MM.1S (cell line): ENCODE data around the gene SH3PXD2A.
A peak's percentile ranks its signal among the peaks of the same experiment; 100 is the strongest.

Experiments
- DNase-seq: peaks from one replicate; pipeline ENCODE4 v3.0.0-alpha.2; 2015
- H2AFZ ChIP-seq: fragments of 300-600 bp; sonication (generic); 2 replicates; pipeline ENCODE4 v1.6.0; 2016; ENCODE audit warnings: antibody characterized with exemption, low read length
- H3F3A ChIP-seq: fragments of 300-600 bp; sonication (generic); 2 replicates; pipeline ENCODE4 v1.6.1; 2016; ENCODE audit warnings: mild to moderate bottlenecking, antibody characterized with exemption, low read length, moderate library complexity, mixed read lengths; ENCODE audit not compliant: insufficient read depth
- H3K27ac ChIP-seq: fragments of 300-600 bp; sonication (generic); 2 replicates; pipeline ENCODE4 v1.5.1; 2016; ENCODE audit warnings: mild to moderate bottlenecking, low read length
- H3K27me3 ChIP-seq: fragments of 300-600 bp; sonication (generic); replicated peaks from 2 replicates; pipeline ENCODE4 v1.6.0; 2016; ENCODE audit warnings: low read length; ENCODE audit not compliant: insufficient read depth
- H3K36me3 ChIP-seq: fragments of 300-600 bp; sonication (generic); replicated peaks from 2 replicates; pipeline ENCODE4 v1.6.1; 2016; ENCODE audit warnings: mild to moderate bottlenecking, low read length, mixed read lengths; ENCODE audit not compliant: insufficient read depth
- H3K4me1 ChIP-seq: fragments of 300-600 bp; sonication (generic); 2 replicates; pipeline ENCODE4 v1.6.1; 2016; ENCODE audit warnings: low read length, mixed read lengths
- H3K4me2 ChIP-seq: fragments of 300-600 bp; sonication (generic); 2 replicates; pipeline ENCODE4 v1.6.0; 2016; ENCODE audit warnings: low read depth, low read length
- H3K4me3 ChIP-seq: fragments of 300-600 bp; sonication (generic); 2 replicates; pipeline ENCODE4 v1.5.1; 2016; ENCODE audit warnings: low read length, mixed read lengths
- H3K79me2 ChIP-seq: fragments of 300-600 bp; sonication (generic); 2 replicates; pipeline ENCODE4 v1.6.1; 2016; ENCODE audit warnings: mixed run types, low read length, mixed read lengths
- H3K9ac ChIP-seq: fragments of 300-600 bp; sonication (generic); 2 replicates; pipeline ENCODE4 v1.6.1; 2016; ENCODE audit warnings: low read length, mixed read lengths
- H3K9me2 ChIP-seq: fragments of 300-600 bp; sonication (generic); replicated peaks from 2 replicates; pipeline ENCODE4 v1.6.1; 2016; ENCODE audit warnings: mild to moderate bottlenecking, low read length, mixed read lengths; ENCODE audit not compliant: insufficient read depth
- H3K9me3 ChIP-seq: fragments of 300-600 bp; sonication (generic); replicated peaks from 2 replicates; pipeline ENCODE4 v1.6.1; 2016; ENCODE audit warnings: mild to moderate bottlenecking, low read length, mixed read lengths; ENCODE audit not compliant: insufficient read depth
- H4K20me1 ChIP-seq: fragments of 300-600 bp; sonication (generic); 2 replicates; pipeline ENCODE4 v1.6.1; 2016; ENCODE audit warnings: mild to moderate bottlenecking, low read length, moderate library complexity, mixed read lengths; ENCODE audit not compliant: insufficient read depth
- EZH2 ChIP-seq: fragments of 300-600 bp; sonication (generic); optimal IDR thresholded peaks from 2 replicates; pipeline ENCODE3; 2017; ENCODE audit warnings: low read depth, mild to moderate bottlenecking, antibody characterized with exemption, low read length, mixed read lengths
- EZH2phosphoT487 ChIP-seq: fragments of 300-600 bp; sonication (generic); IDR thresholded peaks from 2 replicates; pipeline ENCODE4 v1.6.1; 2018; ENCODE audit warnings: antibody characterized with exemption, low read length
- TF ChIP-seq, protein P1 (sequence below): fragments of 300-600 bp; sonication (generic); IDR thresholded peaks from 2 replicates; pipeline ENCODE4 v1.5.1; 2016; ENCODE audit warnings: antibody characterized with exemption, low read length, mixed read lengths

SH3PXD2A gene

DNA sequence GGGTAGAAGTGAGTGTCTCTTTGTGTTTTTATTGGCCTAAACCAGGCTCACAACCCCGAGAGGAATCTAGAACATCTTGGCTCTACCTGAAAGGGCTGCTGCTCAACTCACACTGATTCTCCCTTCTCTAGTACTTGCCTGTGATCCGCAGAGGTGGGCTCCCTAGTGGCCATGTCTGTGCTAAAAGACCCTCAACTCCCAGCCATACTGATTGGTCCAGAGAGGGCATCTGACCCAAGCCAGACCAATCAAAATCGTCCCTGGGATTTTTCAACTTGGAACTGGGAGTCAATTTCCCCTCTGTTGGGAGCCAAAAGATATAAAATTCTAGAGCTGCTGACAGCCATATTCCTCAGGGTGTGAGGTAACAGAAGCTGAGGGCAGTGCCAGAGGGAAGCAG, 55.3 kb downstream of the SH3PXD2A start:
- H3K36me3 ChIP-seq, result no peaks in the 10 kb centered on the region
- peak overlapping the region; percentile 81 for H3K4me2 ChIP-seq
- H4K20me1 ChIP-seq, result no peaks in the 10 kb centered on the region
- peak overlapping the region; percentile 45 for H3K9ac ChIP-seq
- H3F3A ChIP-seq, result peaks cover 7% of the 10 kb centered on the region; the same call in 1 of the 2 replicates
- DNase-seq, result no peak
- peak overlapping the region; percentile 72 for H2AFZ ChIP-seq
- H3K9me2 ChIP-seq, result no peaks in the 10 kb centered on the region
- no peaks in the 10 kb centered on the region for H3K79me2 ChIP-seq
- peak overlapping the region; percentile 23; the same call in 1 of the 2 replicates for H3K4me3 ChIP-seq
- H3K27ac ChIP-seq, result peak overlapping the region; percentile 79
- peaks cover 19% of the 10 kb centered on the region for H3K4me1 ChIP-seq
- TF ChIP-seq EZH2phosphoT487 (no peak), EZH2 (no peak)
- TF ChIP-seq, protein P1, sequence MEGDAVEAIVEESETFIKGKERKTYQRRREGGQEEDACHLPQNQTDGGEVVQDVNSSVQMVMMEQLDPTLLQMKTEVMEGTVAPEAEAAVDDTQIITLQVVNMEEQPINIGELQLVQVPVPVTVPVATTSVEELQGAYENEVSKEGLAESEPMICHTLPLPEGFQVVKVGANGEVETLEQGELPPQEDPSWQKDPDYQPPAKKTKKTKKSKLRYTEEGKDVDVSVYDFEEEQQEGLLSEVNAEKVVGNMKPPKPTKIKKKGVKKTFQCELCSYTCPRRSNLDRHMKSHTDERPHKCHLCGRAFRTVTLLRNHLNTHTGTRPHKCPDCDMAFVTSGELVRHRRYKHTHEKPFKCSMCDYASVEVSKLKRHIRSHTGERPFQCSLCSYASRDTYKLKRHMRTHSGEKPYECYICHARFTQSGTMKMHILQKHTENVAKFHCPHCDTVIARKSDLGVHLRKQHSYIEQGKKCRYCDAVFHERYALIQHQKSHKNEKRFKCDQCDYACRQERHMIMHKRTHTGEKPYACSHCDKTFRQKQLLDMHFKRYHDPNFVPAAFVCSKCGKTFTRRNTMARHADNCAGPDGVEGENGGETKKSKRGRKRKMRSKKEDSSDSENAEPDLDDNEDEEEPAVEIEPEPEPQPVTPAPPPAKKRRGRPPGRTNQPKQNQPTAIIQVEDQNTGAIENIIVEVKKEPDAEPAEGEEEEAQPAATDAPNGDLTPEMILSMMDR, result no peak
- H3K9me3 ChIP-seq, result no peaks in the 10 kb centered on the region
- no peaks in the 10 kb centered on the region for H3K27me3 ChIP-seq

DNA sequence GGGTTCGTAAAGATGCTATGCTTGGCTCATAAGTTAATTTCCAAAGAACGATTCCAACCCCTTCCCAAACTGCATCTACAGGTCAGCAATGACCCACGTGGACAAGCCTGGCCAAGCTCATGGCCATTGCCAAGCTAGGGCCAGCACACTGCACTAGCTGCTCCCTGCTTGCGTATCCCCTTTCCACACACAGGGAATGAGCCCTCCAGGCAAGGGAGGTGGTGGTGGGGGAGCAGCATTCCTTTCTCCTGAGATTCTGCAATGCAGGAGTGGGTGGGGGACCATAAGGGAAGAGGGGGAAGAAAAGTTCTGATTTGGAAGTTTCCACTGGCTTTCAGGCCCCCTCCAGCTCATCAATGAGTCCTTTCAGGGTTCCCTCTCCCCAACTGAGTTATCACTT, 56.0 kb downstream of the SH3PXD2A start:
- H3K4me2 ChIP-seq, result no peak overlapping the region
- no peak overlapping the region for H2AFZ ChIP-seq
- no peak for DNase-seq
- H3K79me2 ChIP-seq, result no peaks in the 10 kb centered on the region
- H3K9me3 ChIP-seq, result no peaks in the 10 kb centered on the region
- TF ChIP-seq, protein P1, result no peak
- TF ChIP-seq EZH2phosphoT487, result no peak
- no peak for TF ChIP-seq EZH2
- no peak overlapping the region for H3K27ac ChIP-seq
- no peaks in the 10 kb centered on the region for H3K27me3 ChIP-seq
- no peaks in the 10 kb centered on the region for H3K36me3 ChIP-seq
- H3F3A ChIP-seq, result peaks cover 7% of the 10 kb centered on the region; the same call in 1 of the 2 replicates
- H3K9ac ChIP-seq, result no peak overlapping the region
- peaks cover 19% of the 10 kb centered on the region for H3K4me1 ChIP-seq
- H3K9me2 ChIP-seq, result no peaks in the 10 kb centered on the region
- H3K4me3 ChIP-seq, result no peak overlapping the region
- no peaks in the 10 kb centered on the region for H4K20me1 ChIP-seq

DNA sequence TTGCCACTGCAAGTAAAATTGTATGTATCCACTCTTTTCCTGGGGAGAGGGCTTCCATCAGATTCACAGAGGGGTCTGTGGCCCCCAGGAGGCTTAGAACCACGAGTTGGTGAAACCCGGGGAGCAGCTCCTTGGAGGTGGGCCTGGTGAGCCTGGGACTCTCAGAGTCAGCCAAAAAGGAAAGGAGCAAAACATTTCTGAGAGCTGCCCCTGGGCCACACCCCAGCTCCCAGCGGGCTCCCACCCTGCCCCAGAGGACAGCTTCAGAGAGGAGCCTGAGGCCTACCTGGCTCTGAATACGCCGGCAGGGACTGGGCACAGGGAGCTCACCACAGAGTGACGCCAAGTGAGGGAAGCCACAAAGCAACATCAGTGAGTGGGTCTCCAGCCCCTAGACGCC, 56.9 kb downstream of the SH3PXD2A start:
- no peak overlapping the region for H2AFZ ChIP-seq
- no peaks in the 10 kb centered on the region for H3K36me3 ChIP-seq
- H3K4me2 ChIP-seq, result no peak overlapping the region
- no peak overlapping the region for H3K9ac ChIP-seq
- peaks cover 7% of the 10 kb centered on the region; the same call in 1 of the 2 replicates for H3F3A ChIP-seq
- no peaks in the 10 kb centered on the region for H3K27me3 ChIP-seq
- no peak for TF ChIP-seq EZH2
- no peak for TF ChIP-seq EZH2phosphoT487
- TF ChIP-seq, protein P1, result no peak
- no peaks in the 10 kb centered on the region for H3K79me2 ChIP-seq
- H4K20me1 ChIP-seq, result no peaks in the 10 kb centered on the region
- H3K9me3 ChIP-seq, result no peaks in the 10 kb centered on the region
- H3K4me3 ChIP-seq, result no peak overlapping the region
- H3K4me1 ChIP-seq, result peaks cover 19% of the 10 kb centered on the region
- no peak overlapping the region for H3K27ac ChIP-seq
- no peaks in the 10 kb centered on the region for H3K9me2 ChIP-seq
- DNase-seq, result no peak
